ENCODE data around the gene DSCAM.

Gene DSCAM

DNA sequence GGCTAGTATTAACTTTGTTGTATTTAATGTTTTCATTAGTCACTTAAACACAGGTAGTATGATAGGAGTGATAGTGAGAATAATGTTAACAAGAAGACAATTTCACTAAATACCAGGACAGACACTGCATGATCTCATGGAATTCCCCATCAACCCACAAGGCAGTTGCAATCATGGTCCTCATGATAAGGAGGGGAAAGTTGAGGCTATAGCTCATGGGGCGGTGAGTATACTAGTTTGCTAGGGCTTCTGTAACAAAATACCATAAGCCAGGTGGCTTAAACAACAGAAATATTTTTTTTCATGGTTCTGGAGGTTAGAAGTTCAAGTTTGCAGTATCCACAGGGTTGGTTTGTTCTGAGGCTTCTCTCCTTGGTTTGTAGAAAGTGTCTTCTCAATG lies 115.8 kb downstream of the DSCAM start:
- TF ChIP-seq, protein P1, sequence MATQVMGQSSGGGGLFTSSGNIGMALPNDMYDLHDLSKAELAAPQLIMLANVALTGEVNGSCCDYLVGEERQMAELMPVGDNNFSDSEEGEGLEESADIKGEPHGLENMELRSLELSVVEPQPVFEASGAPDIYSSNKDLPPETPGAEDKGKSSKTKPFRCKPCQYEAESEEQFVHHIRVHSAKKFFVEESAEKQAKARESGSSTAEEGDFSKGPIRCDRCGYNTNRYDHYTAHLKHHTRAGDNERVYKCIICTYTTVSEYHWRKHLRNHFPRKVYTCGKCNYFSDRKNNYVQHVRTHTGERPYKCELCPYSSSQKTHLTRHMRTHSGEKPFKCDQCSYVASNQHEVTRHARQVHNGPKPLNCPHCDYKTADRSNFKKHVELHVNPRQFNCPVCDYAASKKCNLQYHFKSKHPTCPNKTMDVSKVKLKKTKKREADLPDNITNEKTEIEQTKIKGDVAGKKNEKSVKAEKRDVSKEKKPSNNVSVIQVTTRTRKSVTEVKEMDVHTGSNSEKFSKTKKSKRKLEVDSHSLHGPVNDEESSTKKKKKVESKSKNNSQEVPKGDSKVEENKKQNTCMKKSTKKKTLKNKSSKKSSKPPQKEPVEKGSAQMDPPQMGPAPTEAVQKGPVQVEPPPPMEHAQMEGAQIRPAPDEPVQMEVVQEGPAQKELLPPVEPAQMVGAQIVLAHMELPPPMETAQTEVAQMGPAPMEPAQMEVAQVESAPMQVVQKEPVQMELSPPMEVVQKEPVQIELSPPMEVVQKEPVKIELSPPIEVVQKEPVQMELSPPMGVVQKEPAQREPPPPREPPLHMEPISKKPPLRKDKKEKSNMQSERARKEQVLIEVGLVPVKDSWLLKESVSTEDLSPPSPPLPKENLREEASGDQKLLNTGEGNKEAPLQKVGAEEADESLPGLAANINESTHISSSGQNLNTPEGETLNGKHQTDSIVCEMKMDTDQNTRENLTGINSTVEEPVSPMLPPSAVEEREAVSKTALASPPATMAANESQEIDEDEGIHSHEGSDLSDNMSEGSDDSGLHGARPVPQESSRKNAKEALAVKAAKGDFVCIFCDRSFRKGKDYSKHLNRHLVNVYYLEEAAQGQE (IDR thresholded peaks at IDR 0.05; ENCODE audit: insufficient read depth in 1 of 2, low read depth in 2 of 2, low read length in 2 of 2) = no peak
- TF ChIP-seq TAF1 (IDR thresholded peaks at IDR 0.05; ENCODE audit: borderline replicate concordance, insufficient read depth, low read length) (no peak), POLR2AphosphoS5 (IDR thresholded peaks at IDR 0.05; ENCODE audit: low read depth, low read length) (no peak), SIN3A (IDR thresholded peaks at IDR 0.05; ENCODE audit: borderline replicate concordance, insufficient read depth, low read length) (no peak), FOXP2 (optimal IDR thresholded peaks at IDR 0.05; ENCODE audit: borderline replicate concordance, extremely low read depth, extremely low read length, insufficient read depth) (no peak)

DNA sequence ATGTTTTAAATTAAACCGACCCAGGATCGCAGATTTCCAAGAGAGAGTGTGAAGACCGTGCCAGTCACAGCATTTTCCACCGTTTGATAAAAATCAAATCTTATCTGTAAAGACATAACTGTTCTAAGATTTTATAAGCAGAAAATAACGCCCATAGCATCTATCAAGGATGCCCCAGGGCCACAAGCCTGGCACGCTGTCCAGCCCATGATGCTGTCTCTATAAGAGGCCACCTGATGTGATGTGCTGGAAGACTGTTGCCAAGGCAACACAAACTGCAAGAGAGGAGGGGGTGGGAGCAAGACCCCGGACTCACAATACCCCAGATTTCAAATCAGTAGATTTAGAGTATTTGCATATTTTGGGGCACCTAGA lies 116.5 kb downstream of the DSCAM start:
- TF ChIP-seq, protein P1 (IDR thresholded peaks at IDR 0.05; ENCODE audit: insufficient read depth in 1 of 2, low read depth in 2 of 2, low read length in 2 of 2) = no peak
- TF ChIP-seq SIN3A (IDR thresholded peaks at IDR 0.05; ENCODE audit: borderline replicate concordance, insufficient read depth, low read length) = no peak
- no peak for TF ChIP-seq POLR2AphosphoS5 (IDR thresholded peaks at IDR 0.05; ENCODE audit: low read depth, low read length)
- no peak for TF ChIP-seq TAF1 (IDR thresholded peaks at IDR 0.05; ENCODE audit: borderline replicate concordance, insufficient read depth, low read length)
- TF ChIP-seq FOXP2 (optimal IDR thresholded peaks at IDR 0.05; ENCODE audit: borderline replicate concordance, extremely low read depth, extremely low read length, insufficient read depth) = no peak

DNA sequence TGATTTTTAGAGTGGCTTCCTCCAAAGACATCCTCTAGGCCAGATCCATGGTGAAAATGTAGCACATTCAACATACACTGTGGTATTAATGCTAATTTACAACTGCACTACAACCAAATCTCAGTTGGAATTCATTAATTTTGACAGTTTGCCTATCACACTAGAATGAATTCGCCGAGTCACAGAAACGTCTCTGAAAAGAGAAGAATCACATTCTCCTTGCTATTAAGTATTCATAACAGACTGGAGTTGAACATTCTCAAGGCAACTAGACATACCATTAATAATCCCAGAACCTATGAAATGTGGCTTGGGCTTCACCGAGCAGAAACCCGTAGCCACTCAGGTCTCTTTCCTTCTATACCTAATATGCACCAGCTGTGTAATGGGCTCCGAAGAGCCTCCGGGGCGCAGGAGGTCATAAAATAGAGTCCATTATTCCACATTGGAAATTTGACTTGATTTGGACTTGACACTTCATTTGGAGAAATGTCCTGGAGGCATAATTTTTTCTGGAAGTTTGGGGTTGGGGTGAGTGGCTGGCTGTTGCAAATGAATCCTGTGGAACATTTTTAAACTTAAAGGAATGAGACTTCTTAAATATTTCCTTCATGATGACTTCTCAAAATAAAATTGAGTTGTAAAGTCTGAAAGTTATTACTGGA lies 117.1 kb downstream of the DSCAM start:
- no peak for TF ChIP-seq FOXP2 (optimal IDR thresholded peaks at IDR 0.05; ENCODE audit: borderline replicate concordance, extremely low read depth, extremely low read length, insufficient read depth)
- TF ChIP-seq POLR2AphosphoS5 (IDR thresholded peaks at IDR 0.05; ENCODE audit: low read depth, low read length) = no peak
- TF ChIP-seq, protein P1 (IDR thresholded peaks at IDR 0.05; ENCODE audit: insufficient read depth in 1 of 2, low read depth in 2 of 2, low read length in 2 of 2) = no peak
- TF ChIP-seq SIN3A (IDR thresholded peaks at IDR 0.05; ENCODE audit: borderline replicate concordance, insufficient read depth, low read length) = no peak
- no peak for TF ChIP-seq TAF1 (IDR thresholded peaks at IDR 0.05; ENCODE audit: borderline replicate concordance, insufficient read depth, low read length)

DNA sequence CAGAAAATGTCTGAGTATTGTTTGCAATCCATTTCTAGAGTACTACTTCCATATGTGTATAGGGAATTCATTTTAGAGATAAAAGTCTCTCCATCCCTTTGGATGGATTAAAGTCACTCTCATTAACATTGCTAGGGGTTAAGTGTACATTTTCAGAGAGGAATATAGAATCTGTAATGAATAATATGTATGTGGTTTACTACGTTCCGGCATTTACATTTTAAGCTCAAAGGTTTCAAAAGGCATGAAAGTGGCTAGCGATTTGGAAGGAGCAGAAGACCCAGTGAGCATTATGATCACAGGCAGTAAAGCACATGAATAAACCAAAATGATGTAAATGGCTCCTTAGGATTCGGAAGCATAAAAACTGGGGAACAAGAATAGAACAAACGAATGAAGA lies 123.0 kb downstream of the DSCAM start:
- TF ChIP-seq TAF1 (IDR thresholded peaks at IDR 0.05; ENCODE audit: borderline replicate concordance, insufficient read depth, low read length) (no peak), FOXP2 (optimal IDR thresholded peaks at IDR 0.05; ENCODE audit: borderline replicate concordance, extremely low read depth, extremely low read length, insufficient read depth) (no peak), POLR2AphosphoS5 (IDR thresholded peaks at IDR 0.05; ENCODE audit: low read depth, low read length) (no peak), SIN3A (IDR thresholded peaks at IDR 0.05; ENCODE audit: borderline replicate concordance, insufficient read depth, low read length) (no peak)
- TF ChIP-seq, protein P1 (IDR thresholded peaks at IDR 0.05; ENCODE audit: insufficient read depth in 1 of 2, low read depth in 2 of 2, low read length in 2 of 2) = no peak

Measured in PFSK-1 (cell line).